Smooth muscle cell of the pulmonary artery (primary cell): ENCODE results near the gene DDX55. TPM values are rescaled to one million over a fixed set of nuclear protein-coding genes. Genes with fewer than 3 reads are reported as not detected.

ENCODE experiments used
- total RNA-seq: library from RNA; depleted of rRNA; stranded (reverse); fragments of >200 nt; gene quantifications from 2 replicates; pipeline ENCODE4 v1.2.3, GENCODE V29; 2014

DDX55 gene, protein sequence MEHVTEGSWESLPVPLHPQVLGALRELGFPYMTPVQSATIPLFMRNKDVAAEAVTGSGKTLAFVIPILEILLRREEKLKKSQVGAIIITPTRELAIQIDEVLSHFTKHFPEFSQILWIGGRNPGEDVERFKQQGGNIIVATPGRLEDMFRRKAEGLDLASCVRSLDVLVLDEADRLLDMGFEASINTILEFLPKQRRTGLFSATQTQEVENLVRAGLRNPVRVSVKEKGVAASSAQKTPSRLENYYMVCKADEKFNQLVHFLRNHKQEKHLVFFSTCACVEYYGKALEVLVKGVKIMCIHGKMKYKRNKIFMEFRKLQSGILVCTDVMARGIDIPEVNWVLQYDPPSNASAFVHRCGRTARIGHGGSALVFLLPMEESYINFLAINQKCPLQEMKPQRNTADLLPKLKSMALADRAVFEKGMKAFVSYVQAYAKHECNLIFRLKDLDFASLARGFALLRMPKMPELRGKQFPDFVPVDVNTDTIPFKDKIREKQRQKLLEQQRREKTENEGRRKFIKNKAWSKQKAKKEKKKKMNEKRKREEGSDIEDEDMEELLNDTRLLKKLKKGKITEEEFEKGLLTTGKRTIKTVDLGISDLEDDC
- 12.3 and 17.1 TPM in 2 replicates for total RNA-seq

DNA sequence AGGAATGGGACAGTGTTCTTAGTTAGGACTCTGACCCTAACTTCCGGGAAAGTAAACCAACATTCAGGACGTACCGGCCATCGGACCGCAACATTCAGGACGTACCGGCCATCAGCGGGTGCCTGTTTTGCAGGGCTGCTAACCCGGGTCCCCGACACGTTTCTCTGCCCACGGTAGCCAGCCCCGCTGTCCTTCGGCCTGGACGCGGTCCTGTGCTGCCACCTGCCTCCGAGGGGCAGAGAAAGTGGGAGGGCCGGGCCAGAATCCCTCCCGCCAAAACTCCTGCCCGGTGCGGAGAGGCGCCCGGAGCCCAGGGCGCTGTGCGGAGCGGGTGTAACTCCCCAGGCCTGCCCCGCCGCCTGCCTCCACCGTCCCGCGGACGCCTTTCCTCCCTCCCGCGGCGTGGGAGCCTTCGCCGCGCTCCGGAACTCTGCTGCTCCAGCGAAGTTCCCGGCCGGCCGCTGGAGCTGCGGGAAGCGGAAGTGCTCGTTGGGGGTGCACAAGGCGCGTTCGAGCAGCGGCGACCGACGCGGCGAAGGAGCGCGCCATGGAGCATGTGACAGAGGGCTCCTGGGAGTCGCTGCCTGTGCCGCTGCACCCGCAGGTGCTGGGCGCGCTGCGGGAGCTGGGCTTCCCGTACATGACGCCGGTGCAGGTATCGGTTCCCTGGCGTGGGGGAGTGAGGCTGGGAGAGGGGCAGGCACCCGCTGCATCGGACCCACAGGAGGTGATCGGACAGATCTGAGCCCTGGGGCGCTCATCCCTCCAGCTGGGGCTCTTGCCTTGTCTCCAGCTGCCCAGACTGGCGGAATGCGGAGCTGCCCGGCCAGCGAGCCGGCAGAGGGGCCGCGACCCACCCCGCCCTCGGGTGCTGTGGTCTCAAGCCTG, at the start of gene DDX55:
TSS of gene DDX55 (plus strand) at position 498 of the 888 bp plus-strand sequence. CDS start at position 548, 50 bp downstream.

DNA sequence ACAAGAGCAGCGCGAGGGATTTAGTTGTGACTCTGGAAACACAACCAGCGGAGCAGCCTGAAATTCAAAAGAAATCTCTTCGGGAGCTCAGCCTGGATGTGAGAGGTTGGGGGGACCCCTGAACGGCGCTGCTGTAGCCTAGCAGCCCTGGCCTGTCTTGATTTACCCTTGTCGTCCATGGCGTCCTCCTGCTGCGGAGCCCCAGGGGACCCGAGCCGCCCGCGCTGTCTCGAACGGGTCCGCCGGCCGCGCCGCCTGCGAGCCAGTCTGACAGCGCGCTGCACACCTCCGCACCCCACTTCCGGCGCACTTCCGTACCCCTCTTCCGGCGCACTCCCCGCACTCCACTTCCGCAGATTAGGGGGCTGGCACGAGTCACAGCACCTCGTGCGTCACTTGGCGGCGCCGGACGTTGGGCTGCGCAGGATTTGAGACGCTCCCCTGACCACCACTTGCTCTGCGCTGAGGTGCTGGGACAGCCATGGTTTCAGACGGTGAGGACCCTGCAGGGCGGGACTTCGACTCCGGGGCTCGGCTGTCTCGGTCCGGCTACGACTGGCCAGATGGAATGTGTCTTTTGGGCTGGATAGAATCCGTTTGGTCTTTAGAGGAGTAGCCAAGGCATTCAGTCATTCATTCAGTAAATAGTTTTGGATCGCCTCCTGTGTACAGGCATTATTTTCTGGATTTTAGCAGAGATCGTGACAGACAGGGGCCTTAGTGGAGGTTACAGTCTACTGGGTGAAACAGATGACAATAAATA, 31.7 kb downstream of the DDX55 start, which contains the start of the genes EIF2B1 and GTF2H3:
TSS of gene EIF2B1 (minus strand) at position 308 of the 763 bp plus-strand sequence. CDS start at position 179, 129 bp downstream.
TSS of gene GTF2H3 (plus strand) at position 451 of the 763 bp plus-strand sequence. CDS start at position 482, 31 bp downstream.

Other genes with a start within 250 kb of the DDX55 start
- 33.0 and 34.3 TPM in 2 replicates for gene SBNO1, start 237.3 kb upstream of the DDX55 start, total RNA-seq
- 40.9 and 49.0 TPM in 2 replicates for gene KMT5A, start 218.0 kb upstream of the DDX55 start, total RNA-seq
- 4.6 and 7.9 TPM in 2 replicates for gene RILPL2, start 165.4 kb upstream of the DDX55 start, total RNA-seq
- gene SNRNP35, start 144.0 kb upstream of the DDX55 start, total RNA-seq = 12.2 and 16.6 TPM in 2 replicates
- gene RILPL1, start 68.4 kb upstream of the DDX55 start, total RNA-seq = 10.8 and 17.1 TPM in 2 replicates
- gene TMED2, start 17.5 kb upstream of the DDX55 start, total RNA-seq = 332 and 461 TPM in 2 replicates
- gene EIF2B1, start 31.6 kb downstream of the DDX55 start, total RNA-seq = 26.4 and 32.7 TPM in 2 replicates
- 29.8 and 35.6 TPM in 2 replicates for gene GTF2H3, start 31.7 kb downstream of the DDX55 start, total RNA-seq
- 9.2 and 12.9 TPM in 2 replicates for gene TCTN2, start 69.0 kb downstream of the DDX55 start, total RNA-seq
- gene ATP6V0A2, start 110.3 kb downstream of the DDX55 start, total RNA-seq = 19.7 and 27.1 TPM in 2 replicates
- 0.13 and 0.46 TPM in 2 replicates for gene DNAH10, start 160.2 kb downstream of the DDX55 start, total RNA-seq